GM12878 (cell line): ENCODE measurements around the gene GNAI2. TPM values are rescaled to one million over a fixed set of nuclear protein-coding genes. Genes with fewer than 3 reads are reported as not detected.

Source experiments
- ATAC-seq: fragments of 200-7000 bp; cut with Tn5 transposase; 3 replicates; pipeline ENCODE4 v1.9.1; 2020; ENCODE audit warnings: mild to moderate bottlenecking, moderate library complexity
- BruUV-seq: library from RNA; stranded (reverse); fragments of 400-500 nt; replicated peaks from 2 replicates; lab custom pipeline; 2021; lab: Mats Ljungman, UMichigan
- CTCF ChIA-PET: fragments of 300-600 bp; sonication (Branson Sonifier 250); formaldehyde crosslinking; extraction: SDS; loops from one replicate; lab custom pipeline; 2021; ENCODE audit warnings: inconsistent platforms; lab: Yijun Ruan, JAX
- POLR2A ChIA-PET: fragments of 350-600 bp; formaldehyde crosslinking; extraction: SDS; loops from one replicate; lab custom pipeline; 2021; ENCODE audit warnings: inconsistent platforms; lab: Charles Lee
- RAD21 ChIA-PET: fragments of 300-600 bp; sonication (Branson Sonifier 250); formaldehyde crosslinking; loops from one replicate; lab custom pipeline; 2023; ENCODE audit warnings: antibody characterized with exemption; ENCODE audit not compliant: unreplicated experiment; lab: Charles Lee
- SMC1A ChIA-PET: fragments of 300-600 bp; sonication (Branson Sonifier 250); formaldehyde crosslinking; loops from one replicate; lab custom pipeline; 2023; ENCODE audit not compliant: unreplicated experiment, uncharacterized antibody; lab: Charles Lee
- DNase-seq: peaks from one replicate; pipeline ENCODE4 v3.0.0-alpha.2; 2011; ENCODE audit warnings: low read depth, low spot score
- FAIRE-seq: peaks from 3 replicates; lab custom pipeline; 2011; peaks lifted over from hg19 to GRCh38; lab: Jason Lieb, UNC
- H2AFZ ChIP-seq: 2 replicates; pipeline ENCODE4 v1.6.0; 2011; ENCODE audit warnings: low read depth, low read length, control low read depth; ENCODE audit not compliant: control insufficient read depth
- H3K27ac ChIP-seq: 2 replicates; pipeline ENCODE4 v1.5.1; 2011; ENCODE audit warnings: control low read depth; ENCODE audit not compliant: control insufficient read depth, insufficient read depth
- H3K27me3 ChIP-seq, 2 experiments: replicated peaks in 1 of 2; 2 replicates each; pipeline versions ENCODE4 v1.6.0 to v1.6.1; 2011; ENCODE audit warnings: low read length in 1 of 2; ENCODE audit not compliant: control insufficient read depth in 2 of 2, insufficient read depth in 2 of 2
- H3K36me3 ChIP-seq, 2 experiments: 2 replicates each; pipeline ENCODE4 v1.5.1; 2011; ENCODE audit warnings: low read length in 1 of 2; ENCODE audit not compliant: control insufficient read depth in 2 of 2, insufficient read depth in 2 of 2
- H3K4me1 ChIP-seq: 2 replicates; pipeline ENCODE4 v1.6.1; 2011; ENCODE audit warnings: mild to moderate bottlenecking, low read length, moderate library complexity, mixed read lengths; ENCODE audit not compliant: control insufficient read depth, insufficient read depth
- H3K4me2 ChIP-seq: 2 replicates; pipeline ENCODE4 v1.6.0; 2011; ENCODE audit warnings: control low read depth; ENCODE audit not compliant: control insufficient read depth, insufficient read depth
- H3K4me3 ChIP-seq: fragments of 200-600 bp; sonication (generic); 2 replicates; pipeline ENCODE4 v1.5.1; 2016
- H3K79me2 ChIP-seq: 2 replicates; pipeline ENCODE4 v1.6.0; 2011; ENCODE audit warnings: low read length; ENCODE audit not compliant: control insufficient read depth, insufficient read depth
- H3K9ac ChIP-seq: 2 replicates; pipeline ENCODE4 v1.8.0; 2011; ENCODE audit warnings: low read length, control low read depth, mixed read lengths; ENCODE audit not compliant: control insufficient read depth, insufficient read depth
- H3K9me3 ChIP-seq: replicated peaks from 3 replicates; pipeline ENCODE4 v1.5.1; 2011; ENCODE audit warnings: mild to moderate bottlenecking, low read length; ENCODE audit not compliant: control insufficient read depth, insufficient read depth
- H4K20me1 ChIP-seq: 2 replicates; pipeline ENCODE4 v1.6.0; 2011; ENCODE audit not compliant: control insufficient read depth, insufficient read depth
- SMC3 ChIP-seq: IDR thresholded peaks from 2 replicates; pipeline ENCODE4 v1.6.1; 2011; ENCODE audit warnings: low read length, improper control_type of control experiment, borderline replicate concordance
- TCF3 ChIP-seq: IDR thresholded peaks from 2 replicates; pipeline ENCODE4 v1.6.1; 2012; ENCODE audit warnings: low read depth, mild to moderate bottlenecking, low read length, borderline replicate concordance; ENCODE audit not compliant: insufficient read depth
- ZNF687 ChIP-seq: fragments of 450-650 bp; IDR thresholded peaks from 2 replicates; pipeline ENCODE4 v1.6.1; 2017; ENCODE audit warnings: mild to moderate bottlenecking, moderate library complexity
- WGBS: methylation state at CpG from one replicate; pipeline ENCODE4 v1.1.6; 2016; ENCODE audit warnings: low lambda C conversion rate; ENCODE audit not compliant: insufficient replicate concordance, insufficient coverage; ENCODE audit errors: missing lambda C conversion rate; 5-methylcytosine and 5-hydroxymethylcytosine counted together
- in situ Hi-C: fragments of 300-500 bp; cut with MboI; formaldehyde crosslinking; loops from 9 replicates; pipeline ENCODE4 v1.14.3; 2018; ENCODE audit warnings: mixed read lengths
- intact Hi-C: fragments of 100-400 bp; cut with micrococcal nuclease; formaldehyde crosslinking; loops from one replicate; pipeline ENCODE4 v1.14.2; 2022; ENCODE audit not compliant: unreplicated experiment
- polyA plus RNA-seq, 11 experiments: library from polyadenylated mRNA; depleted of rRNA in 4 of 11; unstranded in 6 of 11; stranded (reverse) in 5 of 11; fragments of >200 nt; fragmentation: Nextera tagmentation in 4 of 11; fragmentation: Illumina TruSeq in 1 of 11; extraction: Ambion mirVana in 4 of 11; extraction: Trizol in 1 of 11; gene quantifications; 1 replicate in 1 of 11; 2 replicates in 10 of 11; pipeline versions ENCODE4 v1.2.1 to v1.2.3, GENCODE V29; 2011 to 2016; ENCODE audit warnings: inconsistent platforms in 2 of 11, missing spikeins in 2 of 11, low read depth in 1 of 11
- total RNA-seq, 4 experiments: library from RNA; depleted of rRNA in 3 of 4; stranded (reverse); fragments of >200 nt in 3 of 4; fragmentation: Illumina TruSeq in 1 of 4; extraction: Trizol in 1 of 4; gene quantifications; 2 replicates each; pipeline versions ENCODE4 v1.2.1 to v1.2.3, GENCODE V29; 2013 to 2021

GNAI2 gene
- total and polyA plus RNA-seq, 10 of the 15 experiments (the other 5 are each of a cell fraction or from before 2014, with no cell fraction given): 5.0 to 346 (median 237) TPM

- Histone ChIP-seq H3K4me1 (peaks cover 6% of the 10 kb centered on the region), H2AFZ (no peak within 1 kb of the TSS), H4K20me1 (no peaks in the 10 kb centered on the region), H3K27me3 (peaks cover 0 to 4% of the 10 kb centered on the region in 2 experiments; a peak in 2 of 4 replicates), H3K36me3 (no peaks in the 10 kb centered on the region), H3K4me3 (no peak within 1 kb of the TSS), H3K9ac (no peak within 1 kb of the TSS), H3K9me3 (no peaks in the 10 kb centered on the region), H3K4me2 (no peak within 1 kb of the TSS), H3K79me2 (no peaks in the 10 kb centered on the region), H3K27ac (no peak within 1 kb of the TSS)
- ChIA-PET SMC1A (no interaction called here), POLR2A (interaction anchor here (0.6 kb wide), 1 partner anchor 68 kb away, joined by 3 read pairs; no protein-coding TSS in a partner anchor), RAD21 (interaction anchor here (0.5 kb wide), 1 partner anchor 444 kb away, joined by 3 read pairs; no protein-coding TSS in a partner anchor), CTCF (interaction anchor here (1.0 to 1.9 kb wide), 3 partner anchors 9 to 42 kb away, joined by 4 to 7 read pairs (median 4); no protein-coding TSS in a partner anchor)
- 36% methylated on average over 21 of the region's 21 CpGs for WGBS
- DNase-seq: no peak
- intact Hi-C loops (no loop called here), in situ Hi-C loops (no loop called here)
- FAIRE-seq: no peak
- no TSS peak for BruUV-seq
- no peak for ATAC-seq
- TF ChIP-seq TCF3 (no peak), ZNF687 (no peak), SMC3 (no peak)
Measured at GRCh38 chr3:50268703-50269451, 32.9 kb downstream of the GNAI2 start, which contains the start of gene SEMA3B. Gene SEMA3B, plus strand, starts transcription at chr3:50269147. Its CDS starts 94 bp downstream, at chr3:50269241.
